Heart left ventricle (tissue), 13 donors: ENCODE data around the gene CALM1.

Source experiments
- CTCF ChIP-seq, 12 donors: fragments of 200-600 bp; sonication (generic) in 4 of 12; IDR thresholded peaks; one replicate each; pipeline versions ENCODE4 v1.5.0 to v1.8.0; 2018 to 2022; ENCODE audit warnings: antibody characterized with exemption in 12 of 12, mild to moderate bottlenecking in 5 of 12
- POLR2A ChIP-seq, 2 donors: fragments of 450-650 bp; IDR thresholded peaks; one replicate each; pipeline ENCODE4 v1.6.1; 2017; ENCODE audit warnings: antibody characterized with exemption in 2 of 2, mild to moderate bottlenecking in 2 of 2, moderate library complexity in 2 of 2
- donor health status: ischemic (EF 13 %, LVEDD 7.1; RV severe dilation, severe dysfunction).
- donor health status: DM: no; HTN: yes; CAD: no.
- donor health status: DM: no; HTN: no; CAD: no.
- donor health status: ischemic (EF 25% LVEDD 6.9; RV normal size, moderate dysfunction).
- donor health status: ischemic (EF 25% LVEDD 5.7; RV mildly dilated, moderate dysfunction).
- donor health status: ischemic (EF 35%, LVEDD 5.7; RV mildly dilated, moderate dysfunction).
- donor health status: nonischemic (EF 11% LVEDD 7.7; RV severe dilation, severe dysfunction).
- donor health status: DM: yes; HTN: yes; CAD: no.
- donor health status: PGD.
- donor health status: ischemic (EF 29% LVEDD 5.4; RV normal size, mild dysfunction).
- donor health status: nonischemic (EF 23%, LVEDD 6.1; RV moderate dilation, normal function).

GRCh38 chr14:90418053-90418452 lies 21.2 kb downstream of the CALM1 start:
- no peak for TF ChIP-seq CTCF (IDR thresholded peaks at IDR 0.05)
- no peak for TF ChIP-seq POLR2A (IDR thresholded peaks at IDR 0.05)
